ENCODE results near the gene ERC2.

DNA sequence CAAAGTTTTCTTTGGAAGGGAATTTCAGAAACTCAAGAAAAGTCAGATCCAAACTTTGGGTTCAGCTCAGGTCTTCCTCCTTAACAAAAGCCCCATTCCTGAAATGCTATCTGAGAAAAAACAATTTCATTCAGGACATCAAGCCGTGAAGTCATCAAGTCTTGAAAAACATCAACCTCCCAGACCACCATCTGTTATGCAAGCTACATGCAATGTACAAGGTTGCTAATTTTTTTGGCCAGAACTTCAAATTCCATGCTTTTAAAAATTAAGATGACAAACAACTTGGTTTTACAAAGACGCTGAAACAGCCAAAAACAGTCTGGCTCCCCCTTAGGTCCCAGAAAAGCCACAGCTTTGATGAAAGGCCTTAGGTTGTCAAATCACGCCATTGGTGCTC is 927.3 kb downstream of the ERC2 start:
- TF ChIP-seq, protein P1, sequence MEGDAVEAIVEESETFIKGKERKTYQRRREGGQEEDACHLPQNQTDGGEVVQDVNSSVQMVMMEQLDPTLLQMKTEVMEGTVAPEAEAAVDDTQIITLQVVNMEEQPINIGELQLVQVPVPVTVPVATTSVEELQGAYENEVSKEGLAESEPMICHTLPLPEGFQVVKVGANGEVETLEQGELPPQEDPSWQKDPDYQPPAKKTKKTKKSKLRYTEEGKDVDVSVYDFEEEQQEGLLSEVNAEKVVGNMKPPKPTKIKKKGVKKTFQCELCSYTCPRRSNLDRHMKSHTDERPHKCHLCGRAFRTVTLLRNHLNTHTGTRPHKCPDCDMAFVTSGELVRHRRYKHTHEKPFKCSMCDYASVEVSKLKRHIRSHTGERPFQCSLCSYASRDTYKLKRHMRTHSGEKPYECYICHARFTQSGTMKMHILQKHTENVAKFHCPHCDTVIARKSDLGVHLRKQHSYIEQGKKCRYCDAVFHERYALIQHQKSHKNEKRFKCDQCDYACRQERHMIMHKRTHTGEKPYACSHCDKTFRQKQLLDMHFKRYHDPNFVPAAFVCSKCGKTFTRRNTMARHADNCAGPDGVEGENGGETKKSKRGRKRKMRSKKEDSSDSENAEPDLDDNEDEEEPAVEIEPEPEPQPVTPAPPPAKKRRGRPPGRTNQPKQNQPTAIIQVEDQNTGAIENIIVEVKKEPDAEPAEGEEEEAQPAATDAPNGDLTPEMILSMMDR (conservative IDR thresholded peaks at IDR 0.05; ENCODE audit: low read depth, low read length): no peak
- TF ChIP-seq EZH2 (IDR thresholded peaks at IDR 0.05; ENCODE audit: borderline replicate concordance, low read depth, low read length, poor library complexity, severe bottlenecking): no peak

Measured in A673 (cell line).